ENCODE data around the gene GBF1. TPM values are rescaled to one million over a fixed set of nuclear protein-coding genes. Genes with fewer than 3 reads are reported as not detected.

Gene GBF1
- total and polyA plus RNA-seq, 2 of the 13 experiments (the other 11 are each of a cell fraction or from before 2014, with no cell fraction given), result 17.1 to 21.9 TPM

DNA sequence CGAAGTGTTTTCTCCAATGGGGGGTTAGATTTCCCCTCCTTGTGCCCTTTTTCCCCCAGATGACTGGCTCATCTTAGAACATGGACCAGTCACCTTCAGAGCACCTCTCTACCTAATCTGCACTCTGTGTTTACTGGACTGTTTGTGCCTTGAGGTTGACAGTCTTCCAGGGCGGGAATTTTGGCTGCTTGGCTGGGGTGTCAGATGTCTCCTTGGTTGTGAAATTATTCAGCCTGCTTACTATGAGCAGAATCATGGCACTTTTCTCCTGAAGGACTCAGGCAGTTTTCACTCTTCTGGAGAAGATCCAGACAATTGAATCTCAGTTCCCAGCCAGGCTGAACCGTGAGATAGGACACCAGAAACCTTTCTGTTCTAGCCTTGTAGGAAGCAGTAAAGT lies 89.9 kb downstream of the GBF1 start:
- H3K9me3 ChIP-seq (ENCODE audit: low read length), result no peaks in the 10 kb centered on the region
- in situ Hi-C loops (cut with HindIII; ENCODE audit: extremely low pct_ligation_motif_present, low pct_unique_long_range_greater_than_20kb) (no loop called here), intact Hi-C loops (cut with micrococcal nuclease; ENCODE audit: unreplicated experiment) (loop anchor here (10.0 kb wide), 1 partner anchor 50 kb away; no protein-coding TSS in a partner anchor)
- BruUV-seq (replicated peaks), result no TSS peak
- H3K9ac ChIP-seq (ENCODE audit: insufficient read depth, low read depth, low read length), result no peak overlapping the region
- peaks cover 6 to 21% of the 10 kb centered on the region in 2 experiments; a peak in 3 of 5 replicates for H3K36me3 ChIP-seq (replicated peaks in 1 of 2; ENCODE audit: control insufficient read depth in 1 of 2, insufficient read depth in 2 of 2, low read length in 2 of 2)
- FAIRE-seq (no peak), ATAC-seq (no peak), DNase-seq (ENCODE audit: low spot score) (no peak)
- no peak overlapping the region for H3K4me2 ChIP-seq (ENCODE audit: low read depth, low read length)
- H4K20me1 ChIP-seq (ENCODE audit: insufficient read depth, low read length), result no peaks in the 10 kb centered on the region
- no peak overlapping the region for H3K27ac ChIP-seq (ENCODE audit: extremely low read length, insufficient read depth, low read length)
- CTCF ChIA-PET (ENCODE audit: low intra/inter-chr PET ratio, low total read pairs), result no interaction called here
- H2AFZ ChIP-seq (ENCODE audit: low read length), result no peak overlapping the region
- POLR2A ChIA-PET, result no interaction called here
- 98% methylated on average over 3 of the region's 3 CpGs for WGBS (ENCODE audit: low lambda C conversion rate)
- peaks cover 2% of the 10 kb centered on the region for H3K79me2 ChIP-seq (ENCODE audit: insufficient read depth, low read length)
- no peaks in the 10 kb centered on the region for H3K4me1 ChIP-seq (ENCODE audit: insufficient read depth, low read length)
- TF ChIP-seq, protein P1, sequence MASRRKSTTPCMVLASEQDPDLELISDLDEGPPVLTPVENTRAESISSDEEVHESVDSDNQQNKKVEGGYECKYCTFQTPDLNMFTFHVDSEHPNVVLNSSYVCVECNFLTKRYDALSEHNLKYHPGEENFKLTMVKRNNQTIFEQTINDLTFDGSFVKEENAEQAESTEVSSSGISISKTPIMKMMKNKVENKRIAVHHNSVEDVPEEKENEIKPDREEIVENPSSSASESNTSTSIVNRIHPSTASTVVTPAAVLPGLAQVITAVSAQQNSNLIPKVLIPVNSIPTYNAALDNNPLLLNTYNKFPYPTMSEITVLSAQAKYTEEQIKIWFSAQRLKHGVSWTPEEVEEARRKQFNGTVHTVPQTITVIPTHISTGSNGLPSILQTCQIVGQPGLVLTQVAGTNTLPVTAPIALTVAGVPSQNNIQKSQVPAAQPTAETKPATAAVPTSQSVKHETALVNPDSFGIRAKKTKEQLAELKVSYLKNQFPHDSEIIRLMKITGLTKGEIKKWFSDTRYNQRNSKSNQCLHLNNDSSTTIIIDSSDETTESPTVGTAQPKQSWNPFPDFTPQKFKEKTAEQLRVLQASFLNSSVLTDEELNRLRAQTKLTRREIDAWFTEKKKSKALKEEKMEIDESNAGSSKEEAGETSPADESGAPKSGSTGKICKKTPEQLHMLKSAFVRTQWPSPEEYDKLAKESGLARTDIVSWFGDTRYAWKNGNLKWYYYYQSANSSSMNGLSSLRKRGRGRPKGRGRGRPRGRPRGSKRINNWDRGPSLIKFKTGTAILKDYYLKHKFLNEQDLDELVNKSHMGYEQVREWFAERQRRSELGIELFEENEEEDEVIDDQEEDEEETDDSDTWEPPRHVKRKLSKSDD (CRISPR knock-in tag; IDR thresholded peaks at IDR 0.05; ENCODE audit: low read depth), result no peak
- no peak for TF ChIP-seq ZNF543 (CRISPR knock-in tag; IDR thresholded peaks at IDR 0.05)
- TF ChIP-seq, protein P2, sequence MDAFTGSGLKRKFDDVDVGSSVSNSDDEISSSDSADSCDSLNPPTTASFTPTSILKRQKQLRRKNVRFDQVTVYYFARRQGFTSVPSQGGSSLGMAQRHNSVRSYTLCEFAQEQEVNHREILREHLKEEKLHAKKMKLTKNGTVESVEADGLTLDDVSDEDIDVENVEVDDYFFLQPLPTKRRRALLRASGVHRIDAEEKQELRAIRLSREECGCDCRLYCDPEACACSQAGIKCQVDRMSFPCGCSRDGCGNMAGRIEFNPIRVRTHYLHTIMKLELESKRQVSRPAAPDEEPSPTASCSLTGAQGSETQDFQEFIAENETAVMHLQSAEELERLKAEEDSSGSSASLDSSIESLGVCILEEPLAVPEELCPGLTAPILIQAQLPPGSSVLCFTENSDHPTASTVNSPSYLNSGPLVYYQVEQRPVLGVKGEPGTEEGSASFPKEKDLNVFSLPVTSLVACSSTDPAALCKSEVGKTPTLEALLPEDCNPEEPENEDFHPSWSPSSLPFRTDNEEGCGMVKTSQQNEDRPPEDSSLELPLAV (CRISPR knock-in tag; conservative IDR thresholded peaks at IDR 0.05; ENCODE audit: low read depth), result no peak
- TF ChIP-seq TBX3 (IDR thresholded peaks at IDR 0.05; ENCODE audit: borderline replicate concordance), result no peak
- H3K27me3 ChIP-seq (ENCODE audit: control insufficient read depth in 1 of 2, insufficient read depth in 2 of 2, low read length in 2 of 2), result no peaks in the 10 kb centered on the region; a peak in 1 of 5 replicates
- H3K4me3 ChIP-seq (replicated peaks in 1 of 3; ENCODE audit: insufficient read depth in 1 of 3, low read depth in 2 of 3, low read length in 3 of 3), result no peak overlapping the region
